Activated T-helper 17 cell treated with anti-CD3 and anti-CD28 coated beads, Interleukin-2, amount 50 U/mL, for 72 hours (primary cell): ENCODE measurements around the gene SFXN1. TPM values are rescaled to one million over a fixed set of nuclear protein-coding genes. Genes with fewer than 3 reads are reported as not detected.

ENCODE experiments used
- ATAC-seq: fragments of 150-1000 bp; cut with Tn5 transposase; replicated peaks from 2 replicates; pipeline ENCODE4 v1.10.0; 2021; ENCODE audit warnings: mild to moderate bottlenecking, moderate library complexity
- H3K27ac Mint-ChIP-seq: one replicate; pipeline ENCODE4 v1.8.0; 2022; ENCODE audit warnings: mixed read lengths
- H3K27me3 Mint-ChIP-seq: one replicate; pipeline ENCODE4 v1.8.0; 2022; ENCODE audit warnings: mixed read lengths
- H3K36me3 Mint-ChIP-seq: one replicate; pipeline ENCODE4 v1.8.0; 2022; ENCODE audit warnings: low read depth, mild to moderate bottlenecking, mixed read lengths
- H3K4me1 Mint-ChIP-seq: one replicate; pipeline ENCODE4 v1.8.0; 2022; ENCODE audit warnings: mixed read lengths
- H3K4me3 Mint-ChIP-seq: one replicate; pipeline ENCODE4 v1.8.0; 2022; ENCODE audit warnings: mild to moderate bottlenecking, mixed read lengths
- H3K9me3 Mint-ChIP-seq: one replicate; pipeline ENCODE4 v1.8.0; 2022; ENCODE audit warnings: mixed read lengths
- total RNA-seq, 2 donors: library from RNA; stranded (reverse); gene quantifications; one replicate each; pipeline ENCODE4 v1.2.3, GENCODE V29; 2022

Gene SFXN1
- total RNA-seq, 2 donors from 2014 or later: 225 to 256 TPM

DNA sequence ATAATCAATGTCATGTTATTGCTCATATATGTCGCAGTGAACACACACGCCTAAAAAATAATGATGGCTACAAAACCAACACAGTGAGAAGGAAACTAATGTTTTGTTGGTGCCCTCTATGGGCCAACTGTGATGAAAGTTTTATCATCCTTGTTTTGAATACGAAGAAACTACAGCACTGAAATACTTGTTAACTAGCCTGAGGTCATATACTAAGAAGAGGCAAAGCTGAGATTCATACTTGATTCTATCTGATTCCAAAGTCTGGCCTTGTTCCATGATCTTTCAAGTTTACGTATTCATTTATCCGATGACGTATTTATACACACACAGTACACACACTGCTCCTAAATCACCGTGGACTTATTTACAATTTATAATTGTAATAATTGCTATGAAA is 18.2 kb upstream of the SFXN1 start:
- no peak overlapping the region for H3K4me3 Mint-ChIP-seq
- H3K36me3 Mint-ChIP-seq: no peaks in the 10 kb centered on the region
- H3K27ac Mint-ChIP-seq: no peak overlapping the region
- no peaks in the 10 kb centered on the region for H3K9me3 Mint-ChIP-seq
- H3K4me1 Mint-ChIP-seq: peaks cover 6% of the 10 kb centered on the region
- ATAC-seq: no peak
- peaks cover 9% of the 10 kb centered on the region for H3K27me3 Mint-ChIP-seq

DNA sequence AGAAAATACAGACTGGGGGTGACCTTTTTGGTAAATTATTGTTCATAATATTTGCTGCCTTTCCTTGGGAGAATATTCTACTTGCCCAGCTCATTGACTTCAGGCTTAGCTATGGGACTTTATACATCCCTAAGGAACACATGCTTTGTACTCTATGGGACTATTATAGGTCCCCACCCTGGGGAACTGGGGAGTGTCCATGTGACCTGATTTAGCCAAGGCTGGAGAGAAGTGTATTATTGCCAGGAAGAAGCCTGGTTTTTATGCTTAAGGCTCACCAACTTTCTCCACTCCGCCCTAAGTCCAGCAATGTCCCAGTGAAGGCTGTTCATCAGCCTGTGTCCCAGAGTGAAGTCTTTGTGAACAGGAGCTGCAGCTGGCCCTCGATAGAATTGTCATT is 17.8 kb upstream of the SFXN1 start:
- H3K27ac Mint-ChIP-seq: no peak overlapping the region
- peaks cover 6% of the 10 kb centered on the region for H3K4me1 Mint-ChIP-seq
- H3K4me3 Mint-ChIP-seq: no peak overlapping the region
- H3K36me3 Mint-ChIP-seq: no peaks in the 10 kb centered on the region
- peaks cover 5% of the 10 kb centered on the region for H3K27me3 Mint-ChIP-seq
- H3K9me3 Mint-ChIP-seq: no peaks in the 10 kb centered on the region
- ATAC-seq: no peak

GRCh38 chr5:175461370-175461769 is 17.0 kb upstream of the SFXN1 start:
- Mint-ChIP-seq H3K27me3 (peaks cover 3% of the 10 kb centered on the region), H3K9me3 (no peaks in the 10 kb centered on the region), H3K27ac (no peak overlapping the region), H3K36me3 (no peaks in the 10 kb centered on the region), H3K4me1 (peaks cover 6% of the 10 kb centered on the region), H3K4me3 (no peak overlapping the region)
- no peak for ATAC-seq

- no peak for ATAC-seq
- Mint-ChIP-seq H3K4me1 (peaks cover 6% of the 10 kb centered on the region), H3K36me3 (no peaks in the 10 kb centered on the region), H3K4me3 (no peak overlapping the region), H3K9me3 (no peaks in the 10 kb centered on the region), H3K27me3 (peaks cover 3% of the 10 kb centered on the region), H3K27ac (no peak overlapping the region)
Observed at GRCh38 chr5:175463641-175464040, 14.7 kb upstream of the SFXN1 start.

DNA sequence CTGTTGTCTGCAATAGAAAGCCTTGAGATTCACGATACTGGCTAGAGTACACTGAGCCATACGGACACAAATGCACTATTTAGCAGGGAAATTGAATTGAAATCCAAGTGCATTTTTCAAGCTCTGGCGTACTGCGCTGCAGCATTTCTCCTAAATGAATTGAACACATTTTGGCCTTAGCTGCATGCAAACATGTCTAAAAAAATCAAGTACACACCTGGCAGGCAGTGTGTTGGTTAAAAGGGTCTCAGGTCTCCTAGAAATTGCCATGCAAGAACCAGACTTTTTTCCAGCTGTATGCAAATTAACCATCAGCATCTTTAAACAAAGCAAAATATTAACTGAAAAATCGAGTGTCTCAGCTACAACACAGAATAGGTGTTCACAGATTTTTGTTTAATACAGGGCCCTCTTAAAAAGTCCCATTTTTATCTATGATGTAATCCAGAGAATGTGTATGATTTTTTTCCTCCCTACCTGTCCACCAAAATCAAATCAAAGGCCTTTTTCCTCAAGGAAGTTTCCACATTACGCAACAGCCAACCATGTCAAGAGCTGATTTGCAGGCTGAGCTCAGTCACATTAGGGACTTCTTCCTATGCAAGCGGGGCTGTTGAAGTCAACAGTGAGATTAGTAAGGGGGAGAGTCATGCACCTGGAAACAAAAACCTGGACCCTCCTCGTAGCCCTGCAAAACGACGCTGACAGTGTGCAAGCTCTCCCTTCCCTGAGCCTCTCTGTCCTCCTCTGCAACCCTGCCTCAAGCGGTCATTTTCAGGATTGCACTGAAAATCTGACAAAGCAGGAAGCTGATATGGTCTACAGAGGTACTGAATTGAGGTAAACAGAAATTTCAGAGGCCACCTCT is 14.1 kb upstream of the SFXN1 start:
- Mint-ChIP-seq H3K27ac (no peak overlapping the region), H3K4me3 (no peak overlapping the region), H3K4me1 (peaks cover 6% of the 10 kb centered on the region), H3K9me3 (no peaks in the 10 kb centered on the region), H3K27me3 (peaks cover 3% of the 10 kb centered on the region), H3K36me3 (no peaks in the 10 kb centered on the region)
- peak; percentile 96 for ATAC-seq

DNA sequence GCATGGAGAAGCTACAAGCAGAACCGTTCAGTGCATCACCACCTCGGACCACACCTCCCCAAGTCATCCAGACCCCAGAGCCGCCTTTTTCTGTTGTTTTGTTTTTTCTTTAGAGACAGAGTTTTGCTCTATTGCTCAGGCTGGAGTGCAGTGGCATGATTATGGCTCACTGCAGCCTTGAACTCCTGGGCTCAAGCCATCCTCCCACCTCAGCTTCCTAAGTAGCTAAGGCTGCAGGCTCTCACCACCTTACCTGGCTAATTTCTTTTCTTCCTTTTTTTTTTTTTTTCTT is 13.5 kb upstream of the SFXN1 start:
- peaks cover 3% of the 10 kb centered on the region for H3K27me3 Mint-ChIP-seq
- ATAC-seq: no peak
- peaks cover 6% of the 10 kb centered on the region for H3K4me1 Mint-ChIP-seq
- no peaks in the 10 kb centered on the region for H3K9me3 Mint-ChIP-seq
- no peak overlapping the region for H3K4me3 Mint-ChIP-seq
- H3K36me3 Mint-ChIP-seq: no peaks in the 10 kb centered on the region
- H3K27ac Mint-ChIP-seq: no peak overlapping the region

DNA sequence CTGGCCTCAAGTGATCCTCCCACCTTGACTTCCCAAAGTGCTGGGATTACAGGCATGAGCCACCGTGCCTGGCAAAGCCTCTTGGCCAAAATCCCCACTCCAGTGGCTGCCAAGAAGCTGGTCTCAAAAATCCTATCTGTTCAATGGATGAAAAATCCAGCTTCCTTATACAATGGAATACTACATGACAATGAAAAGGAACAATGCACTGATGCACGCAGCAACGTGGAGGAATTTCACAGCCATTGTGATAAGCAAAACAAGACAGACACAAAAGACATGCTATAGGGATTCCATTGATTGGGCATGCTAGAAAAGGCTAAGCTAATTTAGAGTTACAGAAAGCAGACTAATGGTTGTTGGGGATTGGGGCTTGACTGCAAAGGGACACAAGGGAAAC is 13.1 kb upstream of the SFXN1 start:
- peaks cover 6% of the 10 kb centered on the region for H3K4me1 Mint-ChIP-seq
- no peaks in the 10 kb centered on the region for H3K9me3 Mint-ChIP-seq
- H3K27me3 Mint-ChIP-seq: peaks cover 3% of the 10 kb centered on the region
- H3K27ac Mint-ChIP-seq: no peak overlapping the region
- ATAC-seq: no peak
- H3K36me3 Mint-ChIP-seq: no peaks in the 10 kb centered on the region
- no peak overlapping the region for H3K4me3 Mint-ChIP-seq

DNA sequence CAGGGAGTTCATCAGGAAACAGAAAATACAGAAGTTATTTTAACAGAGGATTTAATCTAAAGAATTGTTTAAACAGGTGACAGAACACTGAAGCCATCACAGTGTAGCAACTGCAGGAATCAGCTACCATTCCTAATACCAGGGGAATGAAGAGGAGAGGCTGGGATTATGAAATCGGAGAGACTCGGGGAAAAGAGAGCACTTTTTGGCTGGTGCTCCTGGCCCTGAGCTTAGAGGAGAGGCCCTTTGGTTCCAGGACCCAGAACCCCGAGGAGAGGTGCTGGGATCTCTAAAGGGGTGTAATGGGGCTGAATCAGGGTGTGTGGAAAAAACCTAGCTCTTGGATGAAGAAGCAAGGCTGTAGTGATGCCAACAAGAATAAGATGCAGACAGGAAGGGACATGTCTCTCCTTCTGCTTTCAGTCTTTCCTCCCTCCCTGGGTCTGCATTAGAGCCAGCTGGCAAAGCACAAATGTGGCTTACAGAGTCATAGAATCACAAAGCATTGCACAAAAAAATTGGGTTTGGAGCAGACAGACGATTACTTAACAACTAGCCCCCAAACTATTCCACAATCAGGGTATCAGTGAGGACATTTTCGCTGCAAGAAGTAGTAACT is 11.6 kb upstream of the SFXN1 start:
- Mint-ChIP-seq H3K4me1 (peaks cover 13% of the 10 kb centered on the region), H3K27me3 (peaks cover 3% of the 10 kb centered on the region), H3K27ac (no peak overlapping the region), H3K4me3 (no peak overlapping the region), H3K36me3 (no peaks in the 10 kb centered on the region), H3K9me3 (no peaks in the 10 kb centered on the region)
- no peak for ATAC-seq

GRCh38 chr5:175467983-175468690 is 10.2 kb upstream of the SFXN1 start:
- H3K27me3 Mint-ChIP-seq: peaks cover 3% of the 10 kb centered on the region
- H3K4me3 Mint-ChIP-seq: no peak overlapping the region
- H3K36me3 Mint-ChIP-seq: no peaks in the 10 kb centered on the region
- H3K4me1 Mint-ChIP-seq: peaks cover 15% of the 10 kb centered on the region
- H3K27ac Mint-ChIP-seq: no peak overlapping the region
- no peaks in the 10 kb centered on the region for H3K9me3 Mint-ChIP-seq
- ATAC-seq: no peak

GRCh38 chr5:175468892-175469291 is 9.5 kb upstream of the SFXN1 start:
- H3K27ac Mint-ChIP-seq: no peak overlapping the region
- peaks cover 15% of the 10 kb centered on the region for H3K4me1 Mint-ChIP-seq
- no peak overlapping the region for H3K4me3 Mint-ChIP-seq
- ATAC-seq: no peak
- H3K9me3 Mint-ChIP-seq: no peaks in the 10 kb centered on the region
- H3K36me3 Mint-ChIP-seq: no peaks in the 10 kb centered on the region
- H3K27me3 Mint-ChIP-seq: peaks cover 3% of the 10 kb centered on the region

- Mint-ChIP-seq H3K4me3 (no peak overlapping the region), H3K27me3 (peaks cover 10% of the 10 kb centered on the region), H3K27ac (no peak overlapping the region), H3K9me3 (no peaks in the 10 kb centered on the region), H3K36me3 (no peaks in the 10 kb centered on the region), H3K4me1 (peaks cover 9% of the 10 kb centered on the region)
- no peak for ATAC-seq
Observed at GRCh38 chr5:175469916-175470315, 8.4 kb upstream of the SFXN1 start.

DNA sequence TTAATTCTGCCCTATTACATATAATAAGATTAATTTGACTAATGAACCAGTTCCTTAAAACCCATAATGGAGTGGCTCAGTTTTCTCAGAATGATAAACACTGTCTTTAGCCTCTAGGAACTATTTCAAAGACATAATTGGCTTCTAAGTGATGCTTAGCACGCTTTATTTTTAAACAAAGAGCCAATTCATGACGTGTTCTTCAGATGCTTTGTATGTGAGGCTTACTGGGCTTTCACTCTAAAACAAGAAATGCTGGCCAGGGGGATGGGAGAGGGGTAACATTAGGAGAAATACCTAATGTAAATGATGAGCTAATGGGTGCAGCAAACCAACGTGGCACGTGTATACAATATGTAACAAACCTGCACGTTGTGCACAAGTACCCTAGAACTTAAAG is 7.6 kb upstream of the SFXN1 start:
- H3K27ac Mint-ChIP-seq: no peak overlapping the region
- peaks cover 10% of the 10 kb centered on the region for H3K27me3 Mint-ChIP-seq
- H3K4me3 Mint-ChIP-seq: no peak overlapping the region
- peaks cover 10% of the 10 kb centered on the region for H3K4me1 Mint-ChIP-seq
- H3K9me3 Mint-ChIP-seq: no peaks in the 10 kb centered on the region
- no peak for ATAC-seq
- H3K36me3 Mint-ChIP-seq: no peaks in the 10 kb centered on the region

- peaks cover 14% of the 10 kb centered on the region for H3K4me1 Mint-ChIP-seq
- H3K36me3 Mint-ChIP-seq: no peaks in the 10 kb centered on the region
- no peak for ATAC-seq
- no peaks in the 10 kb centered on the region for H3K9me3 Mint-ChIP-seq
- H3K4me3 Mint-ChIP-seq: peak overlapping the region; percentile 29
- H3K27me3 Mint-ChIP-seq: peaks cover 10% of the 10 kb centered on the region
- peak overlapping the region; percentile 25 for H3K27ac Mint-ChIP-seq
Observed at GRCh38 chr5:175471196-175471595, 7.2 kb upstream of the SFXN1 start.

GRCh38 chr5:175471628-175472027 is 6.7 kb upstream of the SFXN1 start:
- peak; percentile 96 for ATAC-seq
- peak overlapping the region; percentile 25 for H3K27ac Mint-ChIP-seq
- H3K9me3 Mint-ChIP-seq: no peaks in the 10 kb centered on the region
- H3K4me3 Mint-ChIP-seq: peak overlapping the region; percentile 29
- H3K36me3 Mint-ChIP-seq: no peaks in the 10 kb centered on the region
- H3K4me1 Mint-ChIP-seq: peaks cover 16% of the 10 kb centered on the region
- peaks cover 7% of the 10 kb centered on the region for H3K27me3 Mint-ChIP-seq

- Mint-ChIP-seq H3K27ac (no peak overlapping the region), H3K4me3 (peak overlapping the region; percentile 29), H3K36me3 (no peaks in the 10 kb centered on the region), H3K4me1 (peaks cover 16% of the 10 kb centered on the region), H3K9me3 (no peaks in the 10 kb centered on the region), H3K27me3 (peaks cover 7% of the 10 kb centered on the region)
- no peak for ATAC-seq
Observed at GRCh38 chr5:175472378-175472777, 6.0 kb upstream of the SFXN1 start.
